ENCODE results near the gene LIPM.

The LIPM gene, protein sequence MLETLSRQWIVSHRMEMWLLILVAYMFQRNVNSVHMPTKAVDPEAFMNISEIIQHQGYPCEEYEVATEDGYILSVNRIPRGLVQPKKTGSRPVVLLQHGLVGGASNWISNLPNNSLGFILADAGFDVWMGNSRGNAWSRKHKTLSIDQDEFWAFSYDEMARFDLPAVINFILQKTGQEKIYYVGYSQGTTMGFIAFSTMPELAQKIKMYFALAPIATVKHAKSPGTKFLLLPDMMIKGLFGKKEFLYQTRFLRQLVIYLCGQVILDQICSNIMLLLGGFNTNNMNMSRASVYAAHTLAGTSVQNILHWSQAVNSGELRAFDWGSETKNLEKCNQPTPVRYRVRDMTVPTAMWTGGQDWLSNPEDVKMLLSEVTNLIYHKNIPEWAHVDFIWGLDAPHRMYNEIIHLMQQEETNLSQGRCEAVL

DNA sequence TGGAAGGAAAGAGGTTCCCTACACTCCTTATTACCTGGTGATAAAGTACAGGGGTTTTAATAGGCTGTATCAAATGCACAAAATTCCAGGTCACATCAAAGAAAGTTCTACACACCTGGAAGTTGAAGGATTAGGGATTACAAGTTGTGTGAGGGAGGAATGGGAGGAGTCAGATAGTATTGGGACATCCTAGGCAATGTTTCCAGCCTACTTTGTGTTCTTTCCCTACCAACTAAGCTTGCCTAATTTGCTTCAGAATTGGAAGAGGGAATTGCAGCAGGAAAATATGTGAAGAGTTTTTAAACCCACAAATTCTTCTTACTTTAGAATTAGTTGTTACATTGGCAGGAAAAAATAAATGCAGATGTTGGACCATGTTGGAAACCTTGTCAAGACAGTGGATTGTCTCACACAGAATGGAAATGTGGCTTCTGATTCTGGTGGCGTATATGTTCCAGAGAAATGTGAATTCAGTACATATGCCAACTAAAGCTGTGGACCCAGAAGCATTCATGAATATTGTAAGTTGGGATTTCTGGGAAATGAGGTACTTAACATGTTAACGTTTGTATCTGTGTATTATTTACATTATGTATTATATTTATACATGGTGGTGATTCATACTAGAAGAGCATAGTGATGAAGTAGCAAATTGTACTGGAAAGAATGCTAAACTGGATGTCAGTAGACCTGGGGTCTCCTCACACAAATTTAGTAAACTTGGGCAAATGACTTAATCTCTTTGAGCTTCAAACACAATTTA is at the start of gene LIPM:
TSS of gene LIPM (plus strand) at position 208 of the 763 bp plus-strand sequence. CDS start at position 375, 167 bp downstream.
- DNase-seq: no peak

DNA sequence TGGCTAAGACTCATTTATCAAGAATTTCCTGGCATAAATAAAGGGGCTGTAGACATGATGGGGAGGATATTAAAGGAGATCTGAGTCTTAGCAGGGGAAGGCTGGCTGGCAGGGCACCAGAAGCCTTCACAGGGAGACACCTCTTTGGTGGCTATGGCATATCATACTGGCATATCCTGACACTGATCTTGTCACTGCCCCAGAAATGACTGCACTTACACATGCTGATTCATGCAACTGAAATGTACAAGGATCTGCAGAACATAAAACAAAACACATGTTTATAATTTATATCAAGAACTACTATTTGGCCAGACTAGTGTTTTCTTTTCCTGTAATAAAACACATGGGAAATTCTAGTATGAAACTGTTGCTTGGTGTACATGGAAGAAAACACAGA is 48.2 kb upstream of the LIPM start:
- no peak for DNase-seq

DNA sequence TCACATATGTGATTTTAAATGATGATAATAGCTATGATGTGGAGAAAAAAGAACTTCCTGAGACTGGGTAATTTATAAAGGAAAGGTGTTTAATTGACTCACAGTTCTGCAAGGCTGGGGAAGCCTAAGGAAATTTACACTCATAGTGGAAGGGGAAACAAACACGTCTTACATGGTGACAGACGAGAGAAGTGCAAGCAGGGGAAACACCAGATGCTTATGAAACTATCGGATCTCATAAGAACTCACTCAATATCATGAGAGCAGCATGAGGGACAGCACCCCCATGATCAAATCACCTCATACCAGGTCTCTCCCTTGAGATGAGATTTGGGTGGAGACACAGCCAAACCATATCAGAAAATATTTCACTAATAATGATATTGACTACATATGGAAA is 46.8 kb upstream of the LIPM start:
- DNase-seq: no peak

DNA sequence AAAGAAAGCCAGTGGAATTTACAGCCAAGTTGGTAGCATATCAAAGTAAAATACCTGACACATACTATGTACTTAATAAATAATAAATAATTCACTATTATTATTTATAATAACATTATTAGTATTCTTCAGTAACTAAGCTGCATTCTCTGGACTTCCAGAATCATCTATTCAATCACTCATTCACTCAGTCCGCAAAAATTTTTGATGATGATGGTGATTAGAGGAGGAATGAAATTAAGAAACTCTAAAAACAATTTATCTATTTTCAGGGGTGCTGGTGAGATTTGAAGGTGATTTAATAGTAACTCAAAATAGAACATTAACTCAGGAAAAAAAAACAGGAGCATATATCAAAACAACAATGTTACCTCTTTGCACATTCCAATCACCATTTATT is 45.9 kb upstream of the LIPM start:
- no peak for DNase-seq

DNA sequence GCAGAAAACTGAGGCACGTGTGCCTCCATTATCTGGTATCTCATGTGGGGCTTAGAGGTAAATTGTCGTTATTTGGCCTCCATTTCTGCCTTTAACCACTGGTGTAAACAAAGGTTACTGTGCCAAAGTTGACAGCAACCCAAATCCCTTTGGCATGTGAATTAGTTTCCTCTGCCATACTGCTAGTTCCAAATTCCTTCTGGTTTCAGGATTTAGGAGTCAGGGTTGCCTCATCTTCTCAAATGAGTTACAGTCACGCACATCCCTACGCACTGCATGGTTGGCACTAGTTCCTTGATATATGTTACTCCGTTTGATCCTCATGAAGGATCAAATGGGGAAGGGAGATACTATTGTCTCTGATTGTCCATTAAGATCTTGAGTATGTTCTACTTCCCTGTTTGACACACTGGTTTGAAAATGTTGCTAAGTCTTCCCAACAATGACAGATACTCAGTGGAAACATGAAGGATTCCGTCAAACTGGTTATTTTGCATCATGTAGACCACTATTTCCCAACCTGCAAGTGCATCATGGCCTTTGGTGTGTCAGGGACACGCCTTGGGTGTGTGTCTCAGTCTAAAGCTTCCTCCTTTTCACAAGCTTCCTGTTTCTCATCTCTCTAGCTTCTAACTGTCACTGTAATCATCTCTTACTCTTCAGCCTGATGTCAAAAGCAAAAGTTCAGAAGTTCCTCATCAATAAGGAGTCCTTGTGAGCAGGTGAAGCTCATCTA is 43.0 kb upstream of the LIPM start, which contains the start of gene LIPN:
TSS of gene LIPN (plus strand) at position 655 of the 736 bp plus-strand sequence. CDS start 1,386 bp downstream, outside the sequence.
- DNase-seq: no peak

DNA sequence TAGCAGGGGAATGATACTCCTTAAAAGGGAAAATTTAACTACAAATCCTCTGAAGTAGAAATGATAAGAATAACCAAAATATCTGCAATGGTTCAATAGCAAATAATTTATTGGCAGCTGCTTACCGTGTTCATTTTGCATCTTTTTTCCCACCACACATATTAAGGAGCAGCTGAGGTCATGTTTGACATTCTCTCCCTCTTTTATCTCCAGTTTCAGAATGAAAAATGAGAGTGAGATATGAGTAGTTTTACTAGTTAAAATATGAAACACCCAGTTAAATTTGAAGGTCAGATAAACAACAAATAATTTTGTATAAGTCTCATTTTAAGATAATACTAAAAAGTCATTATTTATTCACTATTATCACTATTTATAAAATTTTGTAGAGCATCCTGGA is 39.6 kb upstream of the LIPM start:
- no peak for DNase-seq

DNA sequence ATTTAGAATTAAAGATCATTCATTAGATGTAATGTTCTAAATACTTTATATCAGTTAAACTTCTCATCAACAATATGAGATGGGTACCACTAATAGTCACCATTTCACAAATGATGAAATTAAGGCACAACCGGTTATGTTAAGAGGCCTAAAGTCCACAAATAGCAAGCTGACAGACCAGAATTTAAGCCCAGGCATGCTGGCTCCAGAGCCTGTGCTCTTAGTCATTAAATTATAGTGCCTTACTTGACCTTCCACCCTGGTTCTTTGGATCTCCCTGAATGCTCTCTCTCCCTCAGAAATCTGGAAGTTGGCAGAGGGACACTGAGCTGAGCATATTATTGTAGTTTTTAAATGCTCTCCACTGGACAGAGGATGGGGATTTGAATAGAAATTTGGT is 39.1 kb upstream of the LIPM start:
- no peak for DNase-seq

DNA sequence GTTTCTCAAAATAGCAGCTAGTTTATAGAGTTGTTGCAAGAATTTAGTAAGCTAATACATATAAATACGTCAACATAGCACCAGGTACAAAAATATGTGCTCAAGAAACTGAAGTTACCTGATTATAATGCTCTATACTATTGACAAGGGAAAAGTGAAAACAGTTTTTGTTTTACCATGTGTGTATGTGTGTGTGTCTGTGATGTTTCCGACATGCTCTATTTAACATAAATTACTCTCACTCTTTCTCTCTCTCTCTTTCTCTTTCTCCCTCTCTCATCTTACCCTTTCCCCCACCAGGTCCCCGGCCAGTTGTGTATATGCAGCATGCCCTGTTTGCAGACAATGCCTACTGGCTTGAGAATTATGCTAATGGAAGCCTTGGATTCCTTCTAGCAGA is 38.4 kb upstream of the LIPM start:
- no peak for DNase-seq

DNA sequence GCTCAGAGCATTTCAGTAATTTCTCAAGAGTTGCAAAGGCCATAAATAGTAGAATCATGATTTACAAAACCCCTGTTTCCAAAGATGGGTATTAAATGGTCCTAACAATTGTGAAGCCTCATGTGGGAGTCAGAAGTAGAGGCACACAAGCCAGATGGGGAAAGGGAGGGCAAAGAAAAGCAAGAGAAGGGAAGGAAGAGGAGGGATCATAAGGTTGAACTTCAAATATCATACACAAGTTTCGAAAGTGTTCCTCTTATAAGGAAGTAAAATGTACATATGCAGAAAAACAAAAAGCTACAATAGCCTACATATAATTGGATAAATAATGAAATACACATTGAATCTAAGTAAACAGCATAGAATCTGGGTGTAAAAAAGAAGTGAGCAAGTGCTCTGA is 36.7 kb upstream of the LIPM start:
- no peak for DNase-seq

DNA sequence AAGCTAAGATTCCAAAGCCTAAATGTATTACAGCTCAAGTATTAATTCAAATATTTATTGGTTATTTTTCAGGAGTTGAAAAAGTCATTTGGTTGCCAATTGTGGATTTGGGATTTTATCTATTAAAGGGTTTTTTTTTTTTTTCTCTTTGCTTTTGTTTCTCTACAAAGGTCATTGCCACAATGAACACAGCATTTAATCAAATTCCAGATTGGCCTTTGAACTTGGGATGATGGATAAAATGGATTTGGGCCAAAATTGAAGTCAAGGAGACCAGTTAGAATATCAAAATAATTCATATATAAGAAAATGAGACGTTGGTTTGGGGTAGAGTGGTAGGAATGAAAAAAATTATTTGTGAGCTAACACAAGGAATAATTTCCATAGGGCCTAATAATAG is 33.1 kb upstream of the LIPM start:
- no peak for DNase-seq

DNA sequence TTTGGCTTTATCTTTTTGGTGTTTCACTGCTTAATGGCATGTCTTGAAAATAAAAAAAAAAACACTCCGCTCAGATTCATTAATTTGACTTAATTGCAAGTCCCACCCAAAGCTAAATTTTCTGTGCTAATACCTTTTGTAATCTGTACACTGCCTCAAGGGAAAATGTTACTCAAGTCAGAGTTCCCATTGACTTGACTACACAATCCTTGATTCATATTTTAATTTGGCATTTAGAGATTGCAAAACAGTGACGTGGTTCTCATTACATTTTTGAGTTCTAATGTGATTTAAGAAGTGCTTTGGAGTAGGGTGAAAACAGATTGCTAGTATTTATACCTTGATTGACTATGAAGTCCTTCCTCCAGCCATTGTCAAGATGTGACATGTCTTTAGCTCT is 21.3 kb upstream of the LIPM start:
- no peak for DNase-seq

DNA sequence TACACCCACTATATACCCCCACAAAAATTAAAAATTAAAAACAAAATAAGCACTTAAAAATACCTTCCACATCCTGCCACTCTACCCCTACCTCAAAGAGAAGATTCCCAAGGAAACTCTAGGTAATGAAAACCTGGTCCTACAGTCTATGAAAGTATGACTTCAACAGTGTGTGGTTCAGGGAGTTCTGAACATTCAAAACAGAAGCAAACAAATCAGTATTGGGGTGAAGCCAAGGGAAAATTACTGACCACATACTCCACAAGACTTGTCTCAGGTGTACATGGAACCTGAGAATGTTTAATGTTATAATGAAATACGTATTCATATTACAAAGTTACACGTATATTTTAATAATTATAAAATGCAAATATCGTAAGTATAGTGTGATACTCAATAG is 20.3 kb upstream of the LIPM start:
- DNase-seq: no peak

DNA sequence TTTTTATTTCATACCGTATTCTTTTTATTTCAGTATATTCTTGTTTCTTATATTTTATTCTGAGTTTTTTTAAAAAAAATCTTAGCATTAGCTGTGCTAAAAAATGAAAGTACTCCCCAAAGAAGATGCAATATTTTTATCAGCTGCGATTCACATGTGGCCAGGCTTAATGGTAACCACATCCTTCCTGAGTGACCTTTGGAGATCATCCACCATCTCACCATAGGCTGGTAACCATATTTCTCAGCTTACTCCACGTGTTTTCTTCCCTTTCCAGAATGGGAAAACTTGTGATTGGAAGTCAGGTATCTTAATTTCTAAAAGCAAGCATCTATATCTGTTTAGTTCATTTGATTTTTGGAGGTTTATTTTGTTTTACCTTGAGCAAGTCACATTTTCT is 18.8 kb upstream of the LIPM start:
- DNase-seq: no peak

DNA sequence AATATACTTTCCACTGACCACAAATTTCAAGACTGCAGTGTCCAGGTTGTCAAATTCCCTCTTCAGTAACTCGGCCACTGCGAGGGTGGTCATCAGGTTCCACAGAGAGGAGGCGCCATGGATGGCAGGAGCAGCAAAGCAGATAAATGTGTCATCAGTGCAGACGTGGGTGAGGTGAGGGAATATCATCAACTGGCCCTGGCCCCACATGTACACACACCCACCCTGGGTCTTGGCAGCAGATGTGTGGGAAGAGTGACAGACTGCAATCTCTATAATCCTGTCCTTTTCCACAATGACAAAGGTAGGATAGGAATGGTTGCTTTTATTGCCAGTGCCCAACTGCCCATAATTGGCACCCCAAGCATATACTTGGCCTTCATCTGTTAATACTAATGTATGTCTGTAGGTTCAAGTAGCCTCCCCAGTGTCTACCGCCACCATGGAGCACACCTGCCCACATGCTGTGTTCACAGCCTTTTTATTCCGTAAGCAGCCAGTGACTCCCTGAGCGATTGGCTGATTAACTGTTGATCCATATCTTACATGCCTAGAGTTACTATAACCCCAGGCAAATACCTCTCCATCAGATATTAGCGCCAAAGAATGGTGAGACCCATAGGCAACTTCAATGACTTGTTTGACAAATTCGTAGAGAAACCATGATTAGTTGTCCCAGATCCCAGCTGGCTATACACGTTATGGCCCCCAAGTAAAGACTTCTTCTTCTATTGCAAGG is 16.3 kb upstream of the LIPM start:
- no peak for DNase-seq

DNA sequence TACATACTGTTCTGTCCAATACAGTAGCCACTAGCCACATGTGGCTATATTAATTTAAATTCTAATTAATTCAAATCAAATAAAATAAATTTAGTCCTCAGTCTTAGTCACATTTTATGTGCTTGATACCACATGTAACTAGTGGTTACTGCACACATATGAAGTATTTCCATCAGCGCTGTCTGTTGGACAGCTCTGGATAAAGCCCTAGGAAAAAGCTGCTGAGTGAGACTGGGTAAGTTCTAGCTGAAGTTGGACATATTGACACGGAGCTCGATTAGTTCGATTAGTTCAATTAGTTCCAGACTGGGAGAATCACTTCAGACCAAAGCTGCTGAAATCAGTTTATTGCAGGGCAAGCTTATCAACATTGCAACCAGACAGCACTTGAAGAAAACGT is 15.1 kb upstream of the LIPM start:
- DNase-seq: no peak

DNA sequence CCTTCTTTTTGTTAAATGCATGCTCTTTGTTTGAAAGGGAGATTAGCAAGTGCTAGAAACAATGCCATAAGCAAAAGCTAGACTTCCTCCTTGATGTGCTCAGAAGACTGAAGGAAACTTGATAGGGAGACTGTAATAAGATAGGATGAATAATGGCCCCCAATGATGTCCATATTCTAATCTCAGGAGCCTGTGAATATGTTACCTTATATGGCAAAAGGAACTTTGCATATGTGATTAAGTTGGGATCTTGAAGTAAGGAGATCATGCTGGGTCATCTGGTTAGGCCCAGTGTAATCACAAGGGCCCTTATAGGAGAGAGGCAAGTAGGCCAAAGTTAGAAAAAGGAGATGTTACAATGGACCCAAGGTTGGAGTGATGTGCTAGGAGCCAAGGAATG is 13.6 kb upstream of the LIPM start:
- DNase-seq: no peak

DNA sequence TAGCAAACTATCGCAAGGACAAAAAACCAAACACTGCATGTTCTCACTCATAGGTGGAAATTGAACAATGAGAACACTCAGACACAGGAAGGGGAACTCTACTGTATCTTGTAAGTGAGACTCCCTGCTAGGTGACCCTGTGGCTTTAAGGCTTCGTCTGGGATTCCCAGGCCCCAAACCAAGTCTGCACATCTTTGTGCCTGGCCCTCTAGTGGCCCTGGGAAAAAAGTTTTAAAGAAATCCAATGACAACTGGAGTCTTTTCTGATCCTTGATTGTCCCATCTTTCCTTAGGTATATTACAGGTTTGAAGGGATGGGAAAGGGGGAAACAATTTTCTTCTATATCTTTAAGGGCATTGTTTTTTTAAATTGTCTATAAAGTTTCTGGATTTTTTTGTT is 10.6 kb upstream of the LIPM start:
- DNase-seq: no peak

DNA sequence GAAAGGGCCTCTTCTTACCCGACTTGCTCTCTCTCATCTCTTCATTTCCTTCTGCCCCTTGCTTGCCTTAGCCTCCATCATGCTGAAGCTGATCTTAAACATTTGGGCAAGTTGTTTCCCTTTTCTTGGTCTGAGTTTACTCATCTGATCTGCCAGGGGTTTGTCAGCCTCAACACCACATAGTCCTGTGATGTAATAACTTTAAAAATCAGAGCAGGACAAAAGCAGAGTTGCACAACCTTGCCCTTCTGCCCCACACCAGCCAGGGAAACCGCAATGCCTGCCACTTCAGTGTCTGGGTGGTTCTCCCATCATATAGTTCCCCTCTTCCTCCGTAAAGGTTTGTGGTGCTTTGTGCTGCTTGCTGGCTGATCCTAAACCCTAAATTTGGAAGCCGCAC is 9.9 kb upstream of the LIPM start:
- DNase-seq: no peak

DNA sequence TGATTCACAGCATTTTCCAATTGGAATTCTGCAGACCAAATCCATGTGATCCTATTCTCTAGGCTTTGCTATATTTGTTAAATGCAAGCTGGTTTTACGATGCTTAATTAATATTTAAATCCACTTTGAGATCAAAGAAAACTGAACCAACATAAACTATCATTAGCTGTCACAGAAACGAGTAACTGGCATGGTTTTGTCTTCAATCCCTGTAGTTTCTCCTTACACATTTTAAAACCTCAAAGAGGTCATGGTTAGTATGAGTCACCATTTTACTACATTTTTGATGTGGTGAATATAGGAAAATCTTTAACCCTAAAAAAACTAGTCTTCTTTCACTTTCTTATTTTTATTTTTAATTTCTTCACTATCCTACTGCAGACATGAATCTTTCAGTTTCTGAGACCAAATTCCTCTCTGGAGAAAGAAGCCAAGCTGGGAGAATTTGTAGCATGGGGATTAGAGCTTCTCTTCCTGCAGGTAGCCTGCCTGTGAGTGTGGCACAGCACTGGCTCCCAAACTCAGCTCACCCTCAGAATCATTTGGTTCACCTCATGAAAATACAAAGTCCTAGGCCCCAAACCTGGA is 8.7 kb upstream of the LIPM start:
- DNase-seq: no peak

DNA sequence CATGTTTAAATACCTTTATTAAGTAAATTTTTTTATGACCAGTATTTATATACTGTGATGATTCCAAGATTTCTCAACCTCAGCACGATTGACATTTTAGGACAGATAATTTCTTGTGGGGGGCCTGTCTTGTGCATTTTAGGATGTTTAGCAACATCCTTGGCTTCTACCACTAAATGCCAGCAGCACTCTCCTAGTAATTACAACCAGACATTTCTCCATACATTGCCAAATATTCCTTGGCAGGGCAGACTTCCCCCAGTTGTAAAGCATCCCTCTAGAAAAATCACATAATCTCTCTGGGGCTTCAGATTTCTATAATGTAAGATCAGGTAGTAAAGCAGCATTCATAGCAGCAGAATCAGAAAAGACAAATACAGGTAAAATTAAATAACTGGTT is 7.8 kb upstream of the LIPM start:
- DNase-seq: no peak

DNA sequence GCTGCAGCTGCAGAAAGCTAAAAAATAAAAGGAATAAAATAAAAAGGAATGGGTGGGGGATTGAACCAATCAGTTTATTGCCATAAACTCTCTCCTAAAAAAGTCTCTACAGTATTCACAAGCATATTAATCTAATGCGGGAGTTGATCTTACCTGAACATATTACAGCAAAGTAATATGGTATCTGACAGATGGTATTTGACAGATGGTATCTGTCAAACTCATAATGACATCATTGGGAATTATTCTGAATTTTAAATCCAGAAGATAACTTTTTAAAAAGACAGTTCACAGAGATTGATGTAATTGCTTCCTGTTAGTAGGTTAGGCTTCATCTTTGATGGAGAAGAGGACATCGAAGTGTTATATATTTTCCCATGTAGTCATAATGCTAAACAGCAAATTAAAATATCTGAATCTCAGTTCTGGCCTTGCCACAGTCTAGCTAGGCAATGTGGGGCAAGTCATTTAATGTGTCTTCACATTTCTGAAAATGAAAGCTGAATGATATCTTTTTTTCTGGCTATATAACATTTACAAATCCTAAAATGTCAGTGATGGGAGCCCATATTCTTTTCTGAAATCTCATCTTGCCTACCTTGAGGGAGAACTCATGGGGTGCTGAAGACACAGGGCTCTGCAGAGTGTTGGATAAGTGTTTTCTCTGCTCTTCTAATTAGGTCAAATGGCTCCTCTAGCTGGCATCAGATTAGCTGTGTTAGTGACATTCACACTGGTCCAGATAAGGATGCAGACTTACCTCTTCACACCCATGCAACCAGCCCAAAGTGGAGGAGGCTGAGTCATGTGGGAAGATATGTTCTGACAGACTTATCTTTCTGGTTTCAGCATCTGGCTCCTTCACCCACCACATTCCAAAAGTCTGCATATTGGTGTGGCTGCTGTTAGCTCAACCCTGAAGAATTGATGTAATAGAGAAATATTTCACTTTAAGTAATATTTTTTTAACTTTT is 2.1 kb upstream of the LIPM start:
- DNase-seq: peak; percentile 24
